SK-N-MC (cell line): ENCODE data around the gene CDO1.

ENCODE experiments used
- EZH2 ChIP-seq: fragments of 200-600 bp; sonication (generic); IDR thresholded peaks from one replicate; pipeline ENCODE4 v1.6.1; 2017; ENCODE audit warnings: antibody characterized with exemption
- FOXP2 ChIP-seq: optimal IDR thresholded peaks from 2 replicates; pipeline ENCODE3; 2011; ENCODE audit warnings: mild to moderate bottlenecking, moderate library complexity; ENCODE audit not compliant: insufficient read depth; ENCODE audit errors: extremely low read length, control extremely low read depth
- POLR2AphosphoS5 ChIP-seq: IDR thresholded peaks from 2 replicates; pipeline ENCODE4 v1.6.1; 2012; ENCODE audit warnings: mild to moderate bottlenecking, low read depth, low read length, borderline replicate concordance

DNA sequence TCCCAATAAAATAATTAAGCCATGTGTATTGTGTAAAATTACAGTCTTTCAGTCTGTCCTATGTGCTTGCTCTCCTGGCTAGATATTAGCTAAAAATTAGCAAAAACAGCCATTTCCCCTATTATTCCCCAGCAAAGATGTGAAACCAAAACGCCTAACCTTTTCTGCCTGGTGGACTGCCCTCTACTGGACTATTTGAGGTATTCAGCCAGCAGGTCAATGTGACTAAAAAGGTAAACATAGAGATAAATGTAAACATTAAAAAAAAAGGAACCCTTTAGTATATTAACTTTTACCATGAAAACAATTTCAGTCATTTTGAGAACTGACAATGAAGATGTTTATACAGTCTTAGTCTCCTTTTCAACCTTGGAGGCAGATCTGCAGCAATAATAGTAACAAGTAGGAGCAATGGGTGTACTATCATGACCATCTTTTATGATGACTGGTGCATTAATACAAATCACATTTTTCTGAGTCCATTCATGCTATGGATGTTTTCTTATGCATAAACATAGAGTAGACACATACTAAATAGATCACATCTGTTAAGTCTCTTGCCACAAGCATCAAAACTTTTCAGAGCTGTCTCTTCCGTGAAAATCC, 14.8 kb upstream of the CDO1 start:
- TF ChIP-seq POLR2AphosphoS5 (no peak), EZH2 (no peak), FOXP2 (no peak)
